Suppressor macrophage treated with lipopolysaccharide for 4 hours (primary cell): ENCODE data around the gene HMGCL.
"Not testable (repeated sequence)": the region's sequence is repeated elsewhere in the genome, so short reads cannot be mapped to it uniquely, and the experiment has no call there.

Source experiments
- DNase-seq: peaks from one replicate; pipeline ENCODE4 v3.0.0-alpha.2; 2020

HMGCL gene

DNA sequence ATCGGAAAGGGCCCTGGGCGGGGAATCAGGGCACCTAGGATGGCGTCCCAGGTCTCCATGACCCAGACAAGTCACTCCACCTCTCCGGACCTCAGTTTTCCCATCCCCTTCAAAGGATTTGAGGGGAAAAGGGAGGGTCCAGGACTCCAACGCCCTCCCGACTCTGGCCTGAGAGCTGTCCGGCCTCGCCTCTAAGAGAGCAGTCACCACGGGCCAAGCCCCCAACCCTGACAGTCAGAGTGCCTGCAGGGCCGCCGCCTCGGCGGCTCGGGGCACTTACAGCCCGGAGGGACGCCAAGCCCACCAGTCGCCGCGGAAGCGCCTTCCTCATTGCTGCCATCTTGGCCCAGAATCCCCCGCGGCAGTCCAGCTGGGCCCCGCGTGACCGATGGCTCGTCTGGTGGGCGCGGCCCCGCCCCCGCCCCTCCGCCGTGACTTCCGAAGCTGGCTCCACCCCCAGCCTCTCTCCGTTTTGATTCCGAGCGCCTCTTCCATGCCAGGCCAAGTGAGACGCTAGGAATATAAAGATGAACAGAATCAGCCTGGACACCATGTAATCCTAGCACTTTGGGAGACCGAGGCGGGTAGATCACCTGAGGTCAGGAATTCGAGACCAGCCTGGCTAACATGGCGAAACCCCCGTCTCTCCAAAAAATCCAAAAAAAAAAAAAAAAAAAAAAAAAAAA is at the start of gene HMGCL:
HMGCL (minus strand) TSS at position 354 of the 686 bp plus-strand sequence; CDS start at position 340, 14 bp downstream.
- peak; percentile 96 for DNase-seq

DNA sequence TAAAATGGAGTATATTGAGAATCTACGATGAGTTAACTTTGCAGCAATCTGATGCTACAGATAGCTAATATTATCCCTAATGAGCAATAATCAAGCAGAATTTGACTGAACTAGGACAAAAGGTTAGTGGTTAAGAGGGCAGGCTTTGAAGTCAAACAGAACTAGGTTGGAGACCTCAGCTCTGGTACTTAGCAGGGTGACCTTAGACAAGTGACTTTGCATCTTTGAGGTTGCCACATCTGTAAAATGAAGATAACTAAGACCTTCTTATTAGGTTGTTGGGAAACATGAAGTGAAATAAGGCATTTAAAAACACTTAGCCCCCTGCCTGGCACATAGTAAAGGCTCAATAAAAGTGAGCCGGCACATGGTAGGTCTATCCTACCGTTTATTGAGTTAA is 47.2 kb upstream of the HMGCL start:
- no peak for DNase-seq

DNA sequence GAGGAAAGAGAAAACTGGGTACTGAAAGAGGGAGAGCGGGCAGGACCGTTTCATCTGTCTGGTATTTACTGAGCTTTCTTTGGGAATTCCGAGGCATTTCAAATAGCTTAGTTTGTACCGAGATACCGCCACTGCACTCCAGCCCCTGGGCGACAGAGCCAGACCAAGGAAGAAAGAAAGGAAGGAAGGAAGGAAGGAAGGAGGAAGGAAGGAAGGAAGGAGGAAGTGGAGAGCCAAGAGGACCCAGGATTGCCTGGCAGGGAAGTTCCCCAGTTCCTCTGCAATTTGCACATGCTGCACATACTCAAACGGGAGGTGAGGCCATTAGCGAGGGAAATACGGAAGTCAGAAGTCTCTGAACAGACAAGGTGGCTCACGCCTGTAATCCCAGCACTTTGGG is 43.8 kb upstream of the HMGCL start:
- DNase-seq: peak; percentile 42

DNA sequence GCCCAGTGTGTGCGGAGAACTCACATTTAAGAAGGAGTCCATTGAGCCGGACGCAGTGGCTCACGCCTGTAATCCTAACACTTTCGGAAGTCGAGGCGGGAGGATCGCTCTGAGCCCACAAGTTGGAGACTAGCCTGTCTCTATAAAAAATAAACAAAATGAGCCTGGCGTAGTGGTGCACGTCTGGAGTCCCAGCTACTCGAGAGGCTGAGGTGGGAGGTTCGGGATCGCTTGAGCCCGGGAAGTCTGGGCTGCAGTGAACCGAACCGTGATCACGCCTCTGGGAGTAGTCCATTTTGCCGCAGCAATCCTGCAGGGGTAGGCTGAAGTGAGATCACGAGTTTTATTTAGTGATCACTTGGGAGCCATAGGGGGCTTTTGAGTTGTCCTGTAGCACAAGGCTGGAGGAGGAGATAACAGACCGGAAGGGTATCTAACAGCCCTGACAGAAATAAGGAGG is 43.4 kb upstream of the HMGCL start:
- DNase-seq: no peak

DNA sequence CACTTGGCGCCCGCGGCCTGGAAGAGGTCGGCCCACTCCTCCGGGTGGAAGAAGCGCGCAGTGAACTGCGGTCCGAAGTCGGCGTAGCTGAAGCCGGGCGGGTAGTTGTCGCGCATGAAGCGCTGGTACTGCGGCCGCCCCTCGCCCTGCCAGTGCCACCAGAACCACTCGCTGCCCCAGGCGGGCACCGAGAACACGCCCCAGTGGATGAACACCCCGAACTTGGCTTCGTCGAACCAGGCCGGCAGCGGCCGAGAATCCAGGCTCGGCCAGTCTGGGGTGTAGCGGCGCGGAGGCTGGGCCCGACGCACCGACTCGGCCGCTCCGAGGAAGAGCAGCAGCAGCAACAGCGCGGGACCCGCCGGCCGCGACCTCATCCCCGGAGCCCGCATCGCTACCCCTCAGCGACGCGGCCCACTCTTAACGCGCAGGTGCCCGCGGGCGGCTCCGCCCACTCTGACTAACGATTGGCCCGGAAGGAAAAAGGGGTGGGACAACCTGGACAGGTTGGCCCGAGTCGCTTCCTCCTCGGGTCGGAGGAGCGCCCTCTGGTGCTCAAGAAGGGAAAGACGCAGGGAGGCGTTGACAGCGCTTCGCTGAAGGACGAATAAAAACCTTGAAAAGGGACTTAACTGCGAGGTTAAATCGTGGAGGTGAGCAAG is 42.8 kb upstream of the HMGCL start, which contains the start of gene FUCA1:
FUCA1 (minus strand) TSS at position 396 of the 662 bp plus-strand sequence; CDS start at position 392, 4 bp downstream.
- peak; percentile 96 for DNase-seq

DNA sequence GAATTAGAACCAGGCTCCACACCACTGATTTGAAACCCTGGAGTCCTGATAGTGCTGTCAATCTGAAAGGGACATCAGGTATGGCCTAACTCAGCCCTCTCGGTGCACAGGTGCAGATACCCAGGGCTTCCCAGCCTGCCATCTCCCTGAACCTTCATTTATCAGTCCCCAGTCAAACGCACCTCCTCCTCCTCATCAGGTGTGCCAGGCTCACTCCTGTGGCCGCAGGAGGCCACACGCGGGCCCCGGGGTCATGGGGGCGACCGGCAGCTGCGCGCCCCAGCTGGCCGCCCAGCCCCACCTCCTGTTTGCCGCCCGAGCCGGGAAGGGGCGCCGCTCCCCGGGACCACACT is 42.3 kb upstream of the HMGCL start:
- no peak for DNase-seq

DNA sequence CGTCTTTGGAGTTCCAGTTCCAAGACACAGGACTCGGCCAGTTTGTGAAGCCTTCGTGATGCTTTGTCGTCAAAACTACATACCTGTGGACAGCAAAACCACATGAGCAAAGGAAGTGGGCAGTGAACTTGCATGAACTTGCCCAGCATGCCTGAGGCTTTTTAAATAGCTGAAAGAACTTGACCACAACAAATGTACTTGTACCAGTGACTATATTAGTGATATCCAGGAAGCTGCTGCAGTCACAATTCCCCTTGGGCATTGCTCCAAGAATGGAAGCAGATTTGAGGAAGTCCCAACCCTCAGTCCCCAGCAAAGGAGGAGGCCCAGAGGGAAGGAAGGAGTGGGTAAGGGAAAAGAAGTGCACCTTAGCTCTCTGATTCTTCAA is 40.3 kb upstream of the HMGCL start:
- DNase-seq: peak; percentile 76

DNA sequence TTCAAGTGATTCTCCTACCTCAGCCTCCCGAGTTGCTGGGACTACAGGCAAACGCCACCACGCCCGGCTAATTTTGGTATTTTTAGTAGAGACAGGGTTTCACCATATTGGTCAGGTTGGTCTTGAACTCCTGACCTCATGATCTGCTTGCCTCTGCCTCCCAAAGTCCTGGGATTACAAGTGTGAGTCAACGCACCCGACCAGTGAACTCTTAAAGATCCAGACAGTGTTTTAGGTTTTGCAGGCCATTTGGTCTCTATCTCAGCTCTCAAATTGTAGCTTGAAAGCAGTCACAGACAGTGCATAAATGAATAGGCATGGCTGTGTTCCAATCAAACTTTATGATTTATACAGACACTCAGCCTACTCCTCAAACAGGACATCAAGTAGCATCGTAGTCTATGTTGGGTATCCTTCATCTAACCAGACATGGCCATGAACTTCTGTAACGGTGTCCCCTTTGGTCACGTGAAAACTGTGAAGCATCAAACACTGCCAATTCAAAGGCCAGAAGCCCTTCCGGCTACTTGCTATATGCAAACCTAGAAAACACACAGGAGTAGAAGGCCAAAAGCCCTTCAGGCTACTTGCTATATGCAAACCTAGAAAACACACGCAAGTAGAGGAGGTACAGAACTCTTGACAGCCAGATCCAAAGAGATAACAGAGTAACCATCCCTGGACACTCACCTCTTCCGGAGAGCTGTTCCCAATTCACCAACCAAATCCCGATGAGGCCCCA is 39.7 kb upstream of the HMGCL start:
- no peak for DNase-seq

DNA sequence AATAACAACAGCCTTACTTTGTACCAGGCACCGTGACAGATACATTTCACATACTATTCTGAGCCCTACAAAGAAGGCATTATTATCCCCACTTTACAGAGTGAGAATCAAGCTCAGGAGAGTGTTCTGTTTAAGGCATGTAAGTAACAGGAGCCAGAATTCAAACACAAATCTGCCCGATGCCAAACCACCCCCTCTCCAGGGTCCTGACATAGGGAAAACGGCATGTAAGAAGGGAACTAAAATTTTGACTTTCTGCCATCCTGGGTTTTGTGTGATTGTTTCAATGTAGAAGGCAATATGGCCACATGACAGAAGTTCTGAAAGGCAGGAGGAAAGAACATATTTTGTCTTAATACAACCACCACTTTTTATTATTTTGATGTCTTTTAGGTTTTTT is 37.4 kb upstream of the HMGCL start:
- DNase-seq: no peak

DNA sequence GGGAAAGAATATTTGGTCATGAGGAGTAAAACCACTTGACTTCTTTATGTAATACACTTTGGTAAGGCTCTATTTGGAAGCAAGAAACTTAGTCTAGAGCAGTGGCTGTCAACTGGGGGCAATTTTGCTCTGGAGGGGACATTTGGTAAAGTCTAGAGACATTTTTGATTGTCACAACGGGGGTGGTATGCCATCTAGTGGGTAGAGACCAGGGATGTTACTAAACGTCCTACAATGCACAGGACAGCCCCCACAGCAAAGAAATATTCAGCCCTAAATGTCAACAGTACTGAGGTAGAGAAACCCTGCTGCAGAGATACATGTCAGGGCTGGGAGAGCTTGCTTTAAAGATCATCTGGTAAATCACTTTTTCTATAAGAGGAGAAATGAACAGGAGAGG is 29.3 kb upstream of the HMGCL start:
- peak; percentile 16 for DNase-seq

DNA sequence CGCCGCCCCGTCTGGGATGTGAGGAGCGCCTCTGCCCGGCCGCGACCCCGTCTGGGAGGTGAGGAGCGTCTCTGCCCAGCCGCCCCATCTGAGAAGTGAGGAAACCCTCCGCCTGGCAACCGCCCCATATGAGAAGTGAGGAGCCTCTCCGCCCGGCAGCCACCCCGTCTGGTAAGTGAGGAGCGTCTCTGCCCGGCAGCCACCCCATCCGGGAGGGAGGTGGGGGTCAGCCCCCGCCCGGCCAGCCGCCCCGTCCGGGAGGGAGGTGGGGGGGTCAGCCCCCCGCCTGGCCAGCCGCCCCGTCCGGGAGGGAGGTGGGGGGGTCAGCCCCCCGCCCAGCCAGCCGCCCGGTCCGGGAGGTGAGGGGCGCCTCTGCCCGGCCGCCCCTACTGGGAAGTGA is 27.9 kb upstream of the HMGCL start:
- not testable (repeated sequence) for DNase-seq

DNA sequence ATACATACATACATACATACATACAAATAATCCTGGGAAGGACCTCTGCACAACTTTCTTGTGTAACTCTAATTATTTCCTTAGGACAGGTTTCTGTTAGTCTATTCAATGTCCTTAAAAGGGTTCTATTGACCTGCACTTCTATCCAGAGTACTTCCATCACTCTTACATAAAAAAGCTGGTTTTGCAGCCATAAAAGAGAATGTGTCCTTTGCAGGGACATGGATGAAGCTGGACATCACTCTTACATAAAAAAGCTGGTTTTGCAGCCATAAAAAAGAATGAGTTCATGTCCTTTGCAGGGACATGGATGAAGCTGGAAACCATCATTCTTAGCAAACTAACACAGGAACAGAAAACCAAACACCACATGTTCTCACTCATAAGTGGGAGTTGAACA is 26.2 kb upstream of the HMGCL start:
- DNase-seq: not testable (repeated sequence)

DNA sequence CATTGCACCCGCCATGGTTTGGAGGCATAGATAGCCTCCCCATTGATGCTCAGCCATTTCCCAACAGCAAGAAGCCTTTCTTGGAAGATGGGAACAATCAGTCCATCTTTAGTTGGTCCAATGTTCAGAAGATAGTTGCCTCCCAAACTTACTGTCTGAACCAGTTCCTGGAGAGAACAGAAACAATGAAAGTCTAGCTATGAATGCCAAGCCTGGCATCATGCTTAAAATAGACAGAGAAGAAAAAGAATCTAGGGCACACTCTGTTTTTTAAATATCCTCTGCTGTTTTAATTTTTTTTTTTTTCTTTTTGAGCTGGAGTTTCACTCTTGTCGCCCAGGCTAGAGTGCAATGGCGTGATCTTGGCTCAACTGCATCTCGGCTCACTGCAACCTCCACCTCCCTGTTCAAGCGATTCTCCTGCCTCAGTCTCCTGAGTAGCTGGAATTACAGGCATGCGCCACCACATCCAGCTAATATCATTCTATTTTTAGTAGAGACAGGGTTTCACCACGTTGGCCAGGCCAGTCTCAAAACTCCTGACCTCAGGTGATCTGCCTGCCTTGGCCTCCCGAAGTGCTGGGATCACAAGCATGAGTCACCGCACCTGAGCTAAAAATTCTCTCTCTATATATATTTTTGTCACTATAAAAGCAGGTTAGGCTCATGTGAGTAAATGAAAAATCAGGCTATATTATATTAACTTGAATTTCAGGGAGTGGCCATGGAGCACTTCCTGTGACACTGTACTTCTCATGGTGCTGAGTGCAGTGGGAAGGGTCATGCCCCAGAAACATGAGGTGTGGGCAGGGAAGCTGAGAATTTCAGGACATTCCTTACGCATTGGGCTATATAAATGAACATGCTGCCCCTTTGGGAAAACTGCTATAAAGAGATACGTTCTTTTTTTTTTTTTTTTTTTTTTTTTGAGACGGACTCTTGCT is 23.7 kb upstream of the HMGCL start:
- DNase-seq: no peak

DNA sequence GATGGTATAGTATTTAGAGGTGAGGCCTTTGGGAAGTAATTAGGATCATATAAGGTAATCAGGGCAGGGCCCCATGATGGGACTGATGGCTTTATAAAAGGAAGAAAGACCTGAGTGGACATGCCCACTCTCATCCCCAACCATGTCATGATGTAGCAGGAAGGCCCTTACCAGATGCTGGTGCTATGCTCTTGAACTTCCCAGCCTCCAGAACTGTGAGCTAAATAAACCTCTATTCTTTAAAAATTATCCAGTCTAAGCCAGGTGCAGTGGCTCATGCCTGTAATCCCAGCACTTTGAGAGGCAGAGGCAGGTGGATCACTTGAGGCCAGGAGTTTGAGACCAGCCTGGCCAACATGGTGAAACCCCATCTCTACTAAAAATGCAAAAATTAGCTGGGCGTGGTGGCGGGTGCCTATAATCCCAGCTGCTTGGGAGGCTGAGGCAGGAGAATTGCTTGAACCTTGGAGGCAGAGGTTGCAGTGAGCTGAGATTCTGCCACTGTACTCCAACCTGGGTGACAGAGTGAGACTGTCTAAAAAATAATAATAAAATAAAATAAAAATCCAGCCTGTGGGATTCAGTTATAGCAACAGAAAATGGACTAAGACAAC is 22.4 kb upstream of the HMGCL start:
- DNase-seq: not testable (repeated sequence)

DNA sequence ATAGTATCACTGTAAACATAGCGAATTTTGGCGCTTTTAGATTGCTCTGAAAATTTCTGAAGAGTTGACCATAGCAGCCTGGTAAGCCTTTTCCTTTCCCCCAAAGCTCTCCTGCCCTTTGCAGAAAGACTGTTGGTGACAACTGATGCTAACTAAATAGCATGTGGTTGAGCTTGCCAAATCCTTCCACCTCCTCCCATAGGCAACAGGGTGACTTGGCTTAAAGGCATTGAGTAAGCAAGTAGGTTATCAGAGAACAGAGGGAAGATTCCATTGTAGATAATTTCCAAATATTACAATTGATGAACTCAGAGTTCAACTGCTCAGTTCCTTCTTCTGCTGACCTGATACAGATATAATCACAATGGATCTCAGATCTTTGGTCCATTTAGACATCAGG is 19.9 kb upstream of the HMGCL start:
- peak; percentile 14 for DNase-seq

DNA sequence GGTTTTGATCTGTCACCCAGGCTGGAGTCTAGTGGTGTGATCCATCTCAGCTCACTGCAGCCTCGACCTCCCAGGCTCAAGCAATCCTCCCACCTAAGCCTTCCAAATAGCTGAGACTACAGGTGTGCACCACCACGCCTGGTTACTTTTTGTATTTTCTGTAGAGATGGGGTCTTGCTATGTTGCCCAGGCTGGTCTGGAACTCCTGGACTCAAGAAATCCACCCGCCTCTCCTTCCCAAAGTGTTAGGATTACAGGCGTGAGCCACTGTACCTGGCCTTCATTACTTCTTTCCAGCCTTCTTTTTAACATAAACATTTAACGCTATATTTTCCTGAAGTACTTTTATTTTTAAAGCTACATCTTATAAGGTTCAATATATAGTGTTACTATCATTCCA is 18.4 kb upstream of the HMGCL start:
- DNase-seq: no peak

DNA sequence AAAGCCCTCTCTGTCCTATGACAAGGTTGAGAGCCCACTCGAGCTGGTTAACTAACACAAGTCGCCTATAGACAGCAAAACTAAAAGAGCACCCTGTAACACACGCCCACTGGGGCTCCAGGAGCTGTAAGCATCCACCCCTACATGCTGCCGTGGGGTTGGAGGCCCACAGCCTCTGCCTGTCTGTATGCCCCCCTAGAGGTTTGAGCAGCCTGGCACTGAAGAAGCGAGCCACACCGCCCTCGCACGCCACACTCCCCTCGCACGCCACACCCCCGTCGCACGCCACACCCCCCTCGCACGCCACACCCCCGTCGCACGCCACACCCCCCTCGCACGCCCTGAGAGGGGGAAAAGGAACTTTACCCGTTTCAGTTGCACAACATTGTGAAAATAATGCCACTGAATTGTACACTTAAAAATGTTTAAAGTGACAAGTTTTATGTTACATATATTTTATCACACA is 13.2 kb upstream of the HMGCL start:
- DNase-seq: peak; percentile 79

DNA sequence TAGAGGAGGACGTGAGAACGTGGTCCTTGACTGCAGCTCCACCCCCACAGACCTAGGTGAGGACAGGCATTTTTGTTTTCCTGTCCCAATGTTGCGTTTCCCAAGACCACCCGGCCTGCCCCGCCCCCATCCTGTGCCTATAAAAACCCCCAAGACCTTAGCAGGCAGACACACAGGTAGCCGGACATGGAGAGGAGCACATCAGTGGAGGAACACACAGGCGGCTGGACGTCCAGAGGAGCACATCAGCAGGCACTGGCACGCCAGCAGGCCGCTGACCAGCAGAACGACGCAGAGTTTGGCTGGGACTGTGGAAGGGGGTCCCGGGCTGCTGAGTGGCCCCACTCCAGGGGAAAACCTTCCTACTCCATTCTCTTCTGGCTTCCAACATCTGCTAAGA is 12.7 kb upstream of the HMGCL start:
- no peak for DNase-seq

DNA sequence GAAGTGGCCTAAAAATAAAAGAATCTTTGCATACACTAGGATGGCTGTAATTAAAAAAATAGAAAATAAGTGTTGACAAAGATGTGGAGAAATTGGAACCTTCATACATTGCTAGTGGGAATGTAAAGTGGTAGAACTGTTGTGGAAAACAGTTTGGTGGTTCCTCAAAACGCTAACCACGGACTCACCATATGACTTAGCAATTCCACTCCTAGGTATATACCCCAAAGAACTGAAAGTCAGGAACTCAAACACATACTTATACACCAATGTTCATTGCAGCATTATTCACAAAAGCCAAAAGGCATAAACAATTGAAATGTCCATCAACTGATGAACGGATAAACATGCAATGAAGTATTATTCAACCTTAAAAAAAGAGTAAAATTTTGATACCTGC is 10.8 kb upstream of the HMGCL start:
- peak; percentile 51 for DNase-seq

DNA sequence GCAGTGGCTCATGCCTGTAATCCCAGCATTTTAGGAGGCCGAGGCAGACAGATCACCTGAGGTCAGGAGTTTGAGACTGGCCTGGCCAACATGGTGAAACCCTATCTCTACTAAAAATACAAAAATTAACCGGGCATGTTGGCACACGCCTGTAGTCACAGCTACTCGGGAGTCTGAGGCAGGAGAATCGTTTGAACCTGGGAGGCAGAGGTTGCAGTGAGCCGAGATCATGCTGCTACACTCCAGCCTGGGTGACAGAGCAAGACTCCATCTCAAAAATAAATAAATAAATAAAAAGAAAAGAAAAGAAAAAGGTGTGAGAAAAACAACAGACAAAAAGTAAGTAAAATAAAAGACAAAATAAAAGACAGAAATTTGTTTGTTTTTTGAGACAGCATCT is 8.9 kb upstream of the HMGCL start:
- not testable (repeated sequence) for DNase-seq

DNA sequence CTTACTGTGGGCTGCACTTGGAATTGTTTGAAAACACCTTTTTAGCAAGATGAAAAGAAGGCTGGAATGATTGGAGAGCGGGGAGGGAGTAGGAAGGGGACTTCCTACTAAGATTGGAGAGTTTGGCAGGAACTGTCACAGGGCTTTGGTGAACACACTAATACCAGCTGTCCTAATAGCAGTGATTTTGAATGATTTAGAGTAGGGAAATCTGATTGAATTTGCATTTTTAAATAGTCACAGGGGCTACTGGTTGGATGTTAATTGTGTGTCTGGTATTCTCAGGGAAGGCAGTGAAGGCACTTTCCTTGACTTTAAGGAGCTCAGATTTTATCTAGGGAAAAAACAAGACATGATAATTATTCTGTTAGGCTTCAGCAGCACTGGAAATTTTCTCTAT is 2.5 kb upstream of the HMGCL start:
- DNase-seq: no peak

DNA sequence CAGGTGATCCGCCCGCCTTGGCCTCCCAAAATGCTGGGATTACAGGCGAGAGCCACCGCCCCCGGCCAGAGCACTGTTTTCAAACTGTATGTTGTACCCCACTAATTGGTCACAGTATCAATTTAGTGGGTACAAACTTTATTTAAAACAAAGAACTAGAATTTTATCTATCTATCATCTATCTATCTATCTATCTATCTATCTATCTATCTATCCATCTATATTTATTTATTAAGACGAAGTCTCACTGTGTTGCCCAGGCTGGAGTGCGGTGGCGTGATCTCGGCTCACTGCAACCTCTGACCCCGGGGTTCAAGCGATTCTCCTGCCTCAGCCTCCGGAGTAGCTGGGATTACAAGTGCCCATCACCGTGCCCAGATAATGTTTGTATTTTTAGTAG is 1.4 kb upstream of the HMGCL start:
- DNase-seq: not testable (repeated sequence)
